ENCODE data around the gene ANLN.
"Not testable (repeated sequence)": the region's sequence is repeated elsewhere in the genome, so short reads cannot be mapped to it uniquely, and the experiment has no call there.

Gene ANLN

GRCh38 chr7:36415144-36415543 lies 25.5 kb downstream of the ANLN start:
- DNase-seq (ENCODE audit: low spot score) = no peak

DNA sequence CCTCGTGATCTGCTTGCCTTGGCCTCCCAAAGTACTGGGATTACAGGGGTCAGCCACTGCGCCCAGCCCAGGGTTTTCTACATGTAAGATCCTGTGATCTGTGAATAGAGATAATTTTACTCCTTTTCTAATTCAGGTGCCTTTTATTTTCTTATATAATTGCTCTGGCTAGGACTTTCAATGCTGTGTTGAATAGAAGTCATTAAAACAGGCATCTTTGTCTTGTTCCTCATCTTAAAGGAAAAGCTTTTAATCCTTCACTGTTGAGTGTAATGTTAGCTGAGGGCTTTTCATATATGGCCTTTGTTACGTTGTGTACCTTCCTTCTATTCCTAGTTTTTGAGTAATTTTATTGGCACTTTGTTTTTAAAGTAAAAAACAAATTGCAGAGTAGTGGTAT lies 26.6 kb downstream of the ANLN start:
- DNase-seq (ENCODE audit: low spot score) = no peak

DNA sequence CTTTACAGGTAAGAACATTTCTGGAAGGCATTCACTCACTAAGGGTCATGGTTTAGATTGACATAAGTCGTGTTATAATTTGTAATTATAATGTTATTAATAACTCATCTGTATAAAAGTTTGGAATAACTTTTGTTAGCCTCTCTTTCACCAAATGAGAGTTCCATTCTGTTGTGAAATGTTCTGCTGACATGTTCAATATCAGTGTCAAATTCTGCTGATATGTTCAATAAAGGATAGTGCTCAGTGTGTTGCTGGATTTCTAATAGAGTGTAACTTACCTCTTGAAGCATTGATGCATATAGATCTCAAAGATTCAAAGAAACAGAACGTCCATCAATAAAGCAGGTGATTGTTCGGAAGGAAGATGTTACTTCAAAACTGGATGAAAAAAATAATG lies 30.6 kb downstream of the ANLN start:
- no peak for DNase-seq (ENCODE audit: low spot score)

DNA sequence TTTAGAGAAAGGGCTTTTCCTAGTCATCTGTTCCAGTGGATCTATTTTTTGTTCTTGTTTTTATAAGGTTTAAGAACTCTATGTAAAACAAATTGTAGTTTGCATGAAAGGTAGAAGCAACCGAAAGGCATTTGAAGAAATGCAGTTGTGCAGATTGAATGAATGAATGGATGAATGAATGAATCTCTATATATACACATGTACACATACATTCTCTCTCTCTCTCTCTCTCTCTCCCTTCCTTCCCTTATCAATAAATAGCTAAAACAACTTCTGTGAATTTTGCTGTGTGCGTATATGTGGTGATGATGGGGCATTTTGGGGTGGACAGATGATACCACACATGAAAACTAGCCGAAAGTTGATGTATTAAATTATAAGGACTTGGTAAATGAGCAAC lies 32.4 kb downstream of the ANLN start:
- DNase-seq (ENCODE audit: low spot score) = no peak

DNA sequence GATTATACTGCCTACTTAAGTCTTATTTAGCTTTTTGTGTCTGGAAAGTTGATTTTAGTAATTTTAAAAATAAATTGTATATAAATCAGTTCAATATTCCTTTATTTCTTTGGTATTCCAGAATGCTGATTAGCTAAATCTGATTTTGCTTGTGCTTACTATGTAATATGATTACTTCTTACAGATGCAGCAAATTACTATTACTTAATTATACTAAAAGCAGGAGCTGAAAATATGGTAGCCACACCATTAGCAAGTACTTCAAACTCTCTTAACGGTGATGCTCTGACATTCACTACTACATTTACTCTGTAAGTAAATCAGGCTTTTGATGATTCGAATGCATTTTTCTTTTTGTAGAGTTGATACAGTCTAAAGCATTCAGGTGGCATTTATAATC lies 34.0 kb downstream of the ANLN start:
- no peak for DNase-seq (ENCODE audit: low spot score)

DNA sequence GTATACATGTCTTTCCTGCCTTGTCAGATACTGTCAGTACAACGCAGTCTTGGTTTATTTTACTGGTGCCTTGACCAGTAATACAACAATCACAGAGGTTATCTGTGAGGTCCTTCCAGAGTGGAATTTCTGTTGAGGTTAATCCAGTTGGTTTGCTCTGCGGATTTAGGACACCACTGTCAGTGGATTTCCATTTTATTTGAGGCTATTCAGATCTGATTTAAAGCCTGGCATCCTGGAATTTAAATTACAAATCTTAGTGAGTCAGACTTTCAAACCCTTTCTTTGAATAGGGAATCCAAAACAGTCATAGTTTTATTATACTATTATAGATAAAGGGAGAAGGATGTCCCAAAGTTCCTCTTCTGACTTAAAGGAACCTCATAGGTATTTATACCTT lies 40.5 kb downstream of the ANLN start:
- no peak for DNase-seq (ENCODE audit: low spot score)

DNA sequence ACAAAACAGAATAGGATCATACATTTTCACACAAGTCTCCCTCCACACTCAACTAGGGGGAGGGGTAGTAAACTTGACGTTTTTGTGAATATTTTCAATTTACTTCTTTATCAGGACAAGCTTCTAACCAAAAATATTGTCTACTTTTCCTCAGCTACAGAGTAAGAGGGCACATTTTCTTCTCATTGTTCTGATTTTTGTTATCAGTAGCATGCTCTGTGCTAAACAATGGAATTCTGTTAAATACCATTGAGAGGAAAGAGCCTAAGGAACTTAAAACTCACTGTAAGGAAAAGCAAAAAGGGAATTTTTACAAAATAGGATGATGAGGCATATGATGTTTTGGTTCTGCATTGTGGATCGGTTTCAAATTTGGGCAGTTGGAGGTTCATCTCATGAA lies 41.2 kb downstream of the ANLN start:
- DNase-seq (ENCODE audit: low spot score) = no peak

DNA sequence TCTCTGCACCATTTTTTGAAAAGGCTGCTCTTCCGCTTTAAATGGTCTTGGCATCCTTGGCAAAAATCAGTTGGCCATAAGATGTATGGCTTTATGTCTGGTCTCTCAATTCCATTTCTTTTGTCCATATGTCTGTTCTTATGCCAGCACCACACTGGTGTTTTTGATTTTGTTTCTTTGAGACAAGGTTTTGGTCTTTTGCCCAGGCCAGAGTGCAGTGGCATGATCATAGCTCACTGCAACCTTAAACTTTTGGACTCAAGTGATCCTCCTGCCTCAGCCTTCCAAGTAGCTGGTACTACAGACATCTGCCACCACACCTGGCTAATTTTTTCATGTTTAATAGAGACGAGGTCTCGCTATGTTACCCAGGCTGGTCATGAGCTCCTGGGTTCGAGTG lies 48.5 kb downstream of the ANLN start:
- DNase-seq (ENCODE audit: low spot score) = no peak

- DNase-seq (ENCODE audit: low spot score) = no peak
Measured at GRCh38 chr7:36439624-36440023, 50.0 kb downstream of the ANLN start.

- DNase-seq (ENCODE audit: low spot score) = no peak
Measured at GRCh38 chr7:36440880-36441279, 51.2 kb downstream of the ANLN start.

- no peak for DNase-seq (ENCODE audit: low spot score)
Measured at GRCh38 chr7:36441344-36442022, 51.8 kb downstream of the ANLN start.

GRCh38 chr7:36448781-36449379 lies 59.2 kb downstream of the ANLN start:
- no peak for DNase-seq (ENCODE audit: low spot score)

DNA sequence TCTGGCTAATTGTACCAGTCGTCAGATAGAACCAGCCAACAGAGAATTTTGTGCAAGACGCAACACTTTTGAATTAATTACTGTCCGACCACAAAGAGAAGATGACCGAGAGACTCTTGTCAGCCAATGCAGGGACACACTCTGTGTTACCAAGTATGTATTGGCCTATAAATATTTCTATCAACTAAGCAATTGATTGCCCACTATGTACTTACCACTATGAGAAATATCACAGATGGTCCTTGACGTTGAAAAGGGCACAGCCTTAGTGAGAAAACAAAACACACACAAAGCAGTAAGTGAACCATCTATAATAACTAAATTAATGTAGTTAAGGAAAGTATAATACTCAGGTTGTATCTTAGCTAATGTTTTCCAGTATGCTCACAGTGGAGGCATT lies 60.0 kb downstream of the ANLN start:
- no peak for DNase-seq (ENCODE audit: low spot score)

GRCh38 chr7:36453769-36454168 lies 64.1 kb downstream of the ANLN start:
- no peak for DNase-seq (ENCODE audit: low spot score)

- no peak for DNase-seq (ENCODE audit: low spot score)
Measured at GRCh38 chr7:36455646-36456045, 66.0 kb downstream of the ANLN start.

DNA sequence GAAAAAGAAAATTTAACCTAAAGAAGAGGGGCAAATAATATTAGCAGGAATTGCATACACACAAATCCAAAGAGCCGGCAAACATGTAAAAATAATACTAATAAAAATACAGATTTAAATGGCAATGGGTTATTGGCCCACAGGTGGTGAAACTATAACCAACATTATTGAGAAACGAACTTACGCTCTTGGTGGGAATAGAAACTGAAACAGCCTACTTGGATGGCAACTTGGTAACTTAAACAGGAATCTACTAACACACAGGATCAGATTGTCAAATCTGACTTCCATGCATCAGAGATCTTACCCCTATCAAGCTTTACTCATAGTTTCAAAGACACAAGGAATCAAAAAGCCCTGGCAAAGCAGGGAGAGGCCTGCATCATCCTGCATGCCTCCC lies 66.5 kb downstream of the ANLN start:
- no peak for DNase-seq (ENCODE audit: low spot score)

- no peak for DNase-seq (ENCODE audit: low spot score)
Measured at GRCh38 chr7:36456548-36456947, 66.9 kb downstream of the ANLN start.

GRCh38 chr7:36459236-36459960 lies 69.7 kb downstream of the ANLN start:
- no peak for DNase-seq (ENCODE audit: low spot score)

GRCh38 chr7:36460811-36461429 lies 71.3 kb downstream of the ANLN start:
- DNase-seq (ENCODE audit: low spot score) = no peak

- DNase-seq (ENCODE audit: low spot score) = no peak
Measured at GRCh38 chr7:36462551-36463137, 73.0 kb downstream of the ANLN start.

- no peak for DNase-seq (ENCODE audit: low spot score)
Measured at GRCh38 chr7:36464271-36464670, 74.6 kb downstream of the ANLN start.

DNA sequence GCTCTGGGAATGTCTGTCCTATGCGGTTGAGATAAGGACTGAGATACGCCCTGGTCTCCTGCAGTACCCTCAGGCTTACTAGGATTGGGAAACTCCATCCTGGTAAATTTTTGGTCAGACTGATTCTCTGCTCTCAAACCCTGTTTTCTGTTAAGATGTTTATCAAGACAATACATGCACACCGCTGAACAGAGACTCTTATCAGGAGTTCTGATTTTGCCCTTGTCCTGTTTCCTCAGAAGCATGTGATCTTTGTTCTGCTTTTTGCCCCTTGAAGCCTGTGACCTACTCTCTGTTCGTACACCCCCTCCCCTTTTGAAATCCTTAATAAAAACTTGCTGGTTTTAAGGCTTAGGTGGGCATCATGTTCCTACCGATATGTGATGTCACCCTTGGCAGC lies 76.3 kb downstream of the ANLN start:
- DNase-seq (ENCODE audit: low spot score) = not testable (repeated sequence)
